A673 (cell line): ENCODE measurements around the gene CNDP1. TPM values are rescaled to one million over a fixed set of nuclear protein-coding genes. Genes with fewer than 3 reads are reported as not detected.

Experiments
- BruUV-seq: library from RNA; stranded (reverse); fragments of 400-500 nt; replicated peaks from 2 replicates; lab custom pipeline; 2021; lab: Mats Ljungman, UMichigan
- CTCF ChIA-PET: fragments of 300-600 bp; sonication (Branson Sonifier 250); formaldehyde crosslinking; loops from one replicate; lab custom pipeline; 2022; ENCODE audit warnings: antibody characterized with exemption; lab: Charles Lee
- POLR2A ChIA-PET: fragments of 300-600 bp; sonication (Branson Sonifier 250); formaldehyde crosslinking; loops from one replicate; lab custom pipeline; 2022; ENCODE audit warnings: antibody characterized with exemption; ENCODE audit not compliant: low non-redundant PET; lab: Charles Lee
- DNase-seq: peaks from one replicate; pipeline ENCODE4 v3.0.0-alpha.2; 2015; ENCODE audit warnings: low spot score
- H3K27ac ChIP-seq: fragments of 200-600 bp; sonication (generic); 2 replicates; pipeline ENCODE4 v1.5.1; 2016; ENCODE audit warnings: mixed run types, low read depth, mild to moderate bottlenecking, mixed read lengths, antibody characterized with exemption, low read length; ENCODE audit not compliant: poor library complexity, severe bottlenecking
- H3K27me3 ChIP-seq: fragments of 200-600 bp; sonication (generic); replicated peaks from 2 replicates; pipeline ENCODE4 v1.6.1; 2017; ENCODE audit warnings: mixed run types, low read depth, mild to moderate bottlenecking, mixed read lengths, antibody characterized with exemption, low read length; ENCODE audit not compliant: insufficient read depth, poor library complexity
- H3K36me3 ChIP-seq: fragments of 200-600 bp; sonication (generic); 2 replicates; pipeline ENCODE4 v1.6.1; 2016; ENCODE audit warnings: mixed run types, mild to moderate bottlenecking, mixed read lengths, antibody characterized with exemption, low read length; ENCODE audit not compliant: insufficient read depth, poor library complexity, severe bottlenecking
- H3K4me1 ChIP-seq: fragments of 200-600 bp; sonication (generic); 2 replicates; pipeline ENCODE4 v1.6.1; 2017; ENCODE audit warnings: mixed run types, mild to moderate bottlenecking, mixed read lengths, antibody characterized with exemption, low read length; ENCODE audit not compliant: insufficient read depth, poor library complexity, severe bottlenecking
- H3K4me3 ChIP-seq: fragments of 200-600 bp; sonication (generic); 2 replicates; pipeline ENCODE4 v1.5.1; 2016; ENCODE audit warnings: low read depth, mixed run types, mild to moderate bottlenecking, mixed read lengths, low read length; ENCODE audit not compliant: poor library complexity, severe bottlenecking
- H3K9me3 ChIP-seq: fragments of 200-600 bp; sonication (generic); 2 replicates; pipeline ENCODE4 v1.6.1; 2016; ENCODE audit warnings: mixed run types, low read depth, mild to moderate bottlenecking, mixed read lengths, antibody characterized with exemption, low read length; ENCODE audit not compliant: poor library complexity, severe bottlenecking
- EZH2 ChIP-seq: fragments of 200-600 bp; sonication (generic); IDR thresholded peaks from 2 replicates; pipeline ENCODE4 v1.6.1; 2017; ENCODE audit warnings: borderline replicate concordance, low read depth, mild to moderate bottlenecking, mixed read lengths, antibody characterized with exemption, low read length; ENCODE audit not compliant: poor library complexity, severe bottlenecking
- intact Hi-C: fragments of 100-400 bp; cut with micrococcal nuclease; formaldehyde crosslinking; loops from one replicate; pipeline ENCODE4 v1.10.0; 2022; ENCODE audit not compliant: unreplicated experiment
- total RNA-seq: library from RNA; stranded (reverse); gene quantifications from 2 replicates; pipeline ENCODE4 v1.2.3, GENCODE V29; 2021
- TF ChIP-seq, protein P1 (sequence below): fragments of 300-800, 200-600 bp; sonication (generic); conservative IDR thresholded peaks from 2 replicates; pipeline ENCODE4 v1.5.1; 2017; ENCODE audit warnings: low read depth, mild to moderate bottlenecking, antibody characterized with exemption, low read length, moderate library complexity, mixed read lengths

The CNDP1 gene
- total RNA-seq, 1 experiment from 2014 or later, result not detected

DNA sequence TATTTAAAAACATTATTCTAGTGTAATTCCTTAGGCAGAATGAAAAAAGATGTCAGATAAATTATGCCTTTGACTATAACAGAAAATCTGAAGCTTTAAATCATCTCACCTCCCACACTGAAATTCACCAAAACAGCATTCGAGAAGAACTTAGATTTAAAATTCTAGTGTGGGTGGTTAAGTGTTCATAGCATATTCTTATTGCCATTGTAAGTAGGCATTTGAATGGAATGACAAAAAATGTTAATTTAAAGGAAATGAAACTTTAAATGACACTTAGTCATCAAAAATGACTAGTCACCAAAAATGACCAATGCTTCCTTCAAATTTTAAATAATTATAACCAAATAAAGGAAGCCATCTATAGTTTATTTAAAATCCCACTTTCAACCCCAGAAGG lies 56.4 kb downstream of the CNDP1 start:
- Histone ChIP-seq H3K27me3 (peaks cover 13% of the 10 kb centered on the region), H3K36me3 (no peaks in the 10 kb centered on the region), H3K4me1 (no peaks in the 10 kb centered on the region), H3K27ac (no peak overlapping the region), H3K9me3 (no peaks in the 10 kb centered on the region), H3K4me3 (no peak overlapping the region)
- ChIA-PET POLR2A (no interaction called here), CTCF (no interaction called here)
- TF ChIP-seq, protein P1, sequence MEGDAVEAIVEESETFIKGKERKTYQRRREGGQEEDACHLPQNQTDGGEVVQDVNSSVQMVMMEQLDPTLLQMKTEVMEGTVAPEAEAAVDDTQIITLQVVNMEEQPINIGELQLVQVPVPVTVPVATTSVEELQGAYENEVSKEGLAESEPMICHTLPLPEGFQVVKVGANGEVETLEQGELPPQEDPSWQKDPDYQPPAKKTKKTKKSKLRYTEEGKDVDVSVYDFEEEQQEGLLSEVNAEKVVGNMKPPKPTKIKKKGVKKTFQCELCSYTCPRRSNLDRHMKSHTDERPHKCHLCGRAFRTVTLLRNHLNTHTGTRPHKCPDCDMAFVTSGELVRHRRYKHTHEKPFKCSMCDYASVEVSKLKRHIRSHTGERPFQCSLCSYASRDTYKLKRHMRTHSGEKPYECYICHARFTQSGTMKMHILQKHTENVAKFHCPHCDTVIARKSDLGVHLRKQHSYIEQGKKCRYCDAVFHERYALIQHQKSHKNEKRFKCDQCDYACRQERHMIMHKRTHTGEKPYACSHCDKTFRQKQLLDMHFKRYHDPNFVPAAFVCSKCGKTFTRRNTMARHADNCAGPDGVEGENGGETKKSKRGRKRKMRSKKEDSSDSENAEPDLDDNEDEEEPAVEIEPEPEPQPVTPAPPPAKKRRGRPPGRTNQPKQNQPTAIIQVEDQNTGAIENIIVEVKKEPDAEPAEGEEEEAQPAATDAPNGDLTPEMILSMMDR, result no peak
- no peak for TF ChIP-seq EZH2
- BruUV-seq, result no TSS peak
- intact Hi-C loops, result no loop called here
- DNase-seq, result no peak

DNA sequence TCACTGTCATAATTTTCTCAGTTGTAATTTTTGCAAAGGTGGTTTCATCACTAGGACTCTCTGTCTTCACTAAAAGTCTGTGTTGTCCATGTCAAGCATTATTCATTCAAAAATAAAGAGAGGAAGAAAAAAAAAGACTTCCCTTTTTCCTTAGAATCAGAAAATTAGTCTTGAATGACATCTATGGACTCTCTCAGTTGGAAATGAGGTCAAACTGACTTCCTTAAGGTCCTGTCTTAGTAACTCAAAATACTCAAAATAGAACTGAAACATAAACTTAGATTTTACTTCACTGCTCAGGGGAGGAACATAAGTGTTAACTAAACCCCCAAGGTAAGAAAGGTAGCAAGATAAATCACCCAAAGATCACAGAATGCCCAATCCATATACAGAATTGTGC lies 61.1 kb downstream of the CNDP1 start:
- no peak for TF ChIP-seq EZH2
- TF ChIP-seq, protein P1, result no peak
- Histone ChIP-seq H3K36me3 (no peaks in the 10 kb centered on the region), H3K4me3 (no peak overlapping the region), H3K27me3 (no peaks in the 10 kb centered on the region), H3K9me3 (no peaks in the 10 kb centered on the region), H3K27ac (no peak overlapping the region), H3K4me1 (peaks cover 11% of the 10 kb centered on the region)
- BruUV-seq, result no TSS peak
- intact Hi-C loops, result no loop called here
- CTCF ChIA-PET, result no interaction called here
- POLR2A ChIA-PET, result no interaction called here
- no peak for DNase-seq

- peak overlapping the region; percentile 90 for H3K4me3 ChIP-seq
- intact Hi-C loops, result no loop called here
- no peaks in the 10 kb centered on the region for H3K9me3 ChIP-seq
- ChIA-PET CTCF (no interaction called here), POLR2A (interaction anchor here (0.5 kb wide), 1 partner anchor 40 kb away, joined by 3 read pairs; no protein-coding TSS in a partner anchor)
- no peak for TF ChIP-seq EZH2
- TF ChIP-seq, protein P1, result no peak
- BruUV-seq, result no TSS peak
- peak; percentile 78 for DNase-seq
- H3K27me3 ChIP-seq, result no peaks in the 10 kb centered on the region
- peak overlapping the region; percentile 91 for H3K27ac ChIP-seq
- H3K36me3 ChIP-seq, result no peaks in the 10 kb centered on the region
- peaks cover 11% of the 10 kb centered on the region for H3K4me1 ChIP-seq
Observed at GRCh38 chr18:74597034-74597661, 62.8 kb downstream of the CNDP1 start.
